ELR (cell line): ENCODE results near the gene PLIN4.
"Not testable (repeated sequence)": the region's sequence is repeated elsewhere in the genome, so short reads cannot be mapped to it uniquely, and the experiment has no call there.

Source experiments
- DNase-seq: peaks from one replicate; pipeline ENCODE4 v3.0.0-alpha.2; 2015; ENCODE audit warnings: low read depth

The PLIN4 gene

DNA sequence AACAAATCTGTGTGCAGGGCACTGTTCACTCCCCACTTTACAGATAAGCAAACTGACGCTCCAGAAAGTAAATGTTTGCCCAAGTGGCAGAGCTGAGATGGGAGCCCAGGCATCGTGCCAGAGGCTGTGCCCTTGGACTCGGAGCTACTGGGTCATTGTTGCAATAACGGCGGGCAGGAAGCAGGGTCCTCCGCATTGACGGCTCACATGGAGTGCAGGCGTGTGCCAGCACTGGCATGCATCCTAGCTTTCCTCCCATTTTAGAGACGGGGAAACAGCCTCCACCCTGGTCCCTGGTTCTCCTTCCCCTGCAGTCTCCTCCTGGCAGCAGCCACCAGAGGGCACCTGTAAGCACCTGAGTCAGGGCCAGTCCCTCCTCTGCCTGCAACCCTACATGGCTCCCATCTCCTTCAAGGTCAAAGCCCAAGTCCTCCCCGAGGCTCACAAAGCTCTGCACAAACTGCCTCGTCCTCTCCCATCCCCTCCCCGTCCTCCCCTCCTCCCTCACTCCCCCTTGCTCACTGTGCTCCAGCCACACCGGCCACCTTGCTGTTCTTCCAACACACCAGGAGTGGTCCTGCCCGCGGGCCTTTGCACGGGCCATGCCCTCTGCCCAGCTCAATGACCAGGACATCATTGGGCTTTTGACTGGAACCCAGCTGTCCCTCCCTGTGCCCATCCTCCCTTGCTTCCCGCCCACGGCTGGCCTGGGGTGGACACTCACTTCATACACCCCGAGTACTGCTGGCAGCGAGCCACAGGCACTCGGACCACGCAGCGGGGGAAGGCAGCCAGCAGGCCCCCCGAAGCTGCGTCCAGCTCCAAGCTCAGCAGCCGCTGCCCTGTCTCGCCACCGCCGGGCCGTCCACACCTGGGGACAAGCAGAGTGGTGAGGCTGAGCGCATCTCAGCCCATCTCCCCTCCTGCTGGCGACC is 29.3 kb upstream of the PLIN4 start:
- DNase-seq = peak; percentile 32

DNA sequence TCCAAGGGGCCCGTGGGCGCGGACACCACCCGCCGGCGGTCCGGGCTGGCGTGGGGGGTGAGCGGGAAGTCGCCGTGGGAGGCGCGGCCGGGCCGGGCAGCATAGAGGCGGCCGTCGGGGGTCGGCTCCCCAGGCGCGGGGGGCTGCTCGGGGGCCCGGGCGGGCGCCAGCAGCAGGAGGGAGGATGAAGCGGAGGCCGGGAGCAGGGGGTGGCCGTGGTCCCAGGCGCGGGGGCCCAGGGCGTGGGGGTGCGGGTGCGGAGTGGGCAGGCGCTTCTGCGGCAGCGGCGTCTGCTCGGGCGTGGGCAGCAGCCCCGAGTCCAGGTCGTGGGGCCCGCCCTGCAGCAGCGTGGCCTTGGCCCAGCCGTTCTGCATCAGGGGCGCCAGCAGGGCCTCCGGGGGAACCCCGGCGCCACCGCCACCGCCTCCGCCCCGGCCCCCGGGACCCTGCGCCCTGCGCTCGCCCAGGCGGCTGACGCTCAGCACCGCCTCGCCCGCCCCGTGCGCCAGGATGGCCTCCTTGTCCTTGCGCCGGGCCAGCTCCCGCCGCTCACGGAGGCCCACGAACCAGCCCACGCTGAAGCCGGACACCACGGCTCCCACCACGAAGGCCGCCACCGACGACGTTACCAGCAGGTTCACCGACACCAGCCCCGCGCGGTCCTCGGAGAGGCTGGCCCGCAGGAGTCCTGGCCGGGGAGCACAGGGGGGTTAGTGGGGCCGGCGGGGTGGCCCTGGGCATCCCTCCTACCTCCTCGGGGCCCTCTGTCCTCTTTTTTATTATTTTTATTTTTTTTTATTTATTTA is 25.8 kb upstream of the PLIN4 start:
- DNase-seq = no peak

DNA sequence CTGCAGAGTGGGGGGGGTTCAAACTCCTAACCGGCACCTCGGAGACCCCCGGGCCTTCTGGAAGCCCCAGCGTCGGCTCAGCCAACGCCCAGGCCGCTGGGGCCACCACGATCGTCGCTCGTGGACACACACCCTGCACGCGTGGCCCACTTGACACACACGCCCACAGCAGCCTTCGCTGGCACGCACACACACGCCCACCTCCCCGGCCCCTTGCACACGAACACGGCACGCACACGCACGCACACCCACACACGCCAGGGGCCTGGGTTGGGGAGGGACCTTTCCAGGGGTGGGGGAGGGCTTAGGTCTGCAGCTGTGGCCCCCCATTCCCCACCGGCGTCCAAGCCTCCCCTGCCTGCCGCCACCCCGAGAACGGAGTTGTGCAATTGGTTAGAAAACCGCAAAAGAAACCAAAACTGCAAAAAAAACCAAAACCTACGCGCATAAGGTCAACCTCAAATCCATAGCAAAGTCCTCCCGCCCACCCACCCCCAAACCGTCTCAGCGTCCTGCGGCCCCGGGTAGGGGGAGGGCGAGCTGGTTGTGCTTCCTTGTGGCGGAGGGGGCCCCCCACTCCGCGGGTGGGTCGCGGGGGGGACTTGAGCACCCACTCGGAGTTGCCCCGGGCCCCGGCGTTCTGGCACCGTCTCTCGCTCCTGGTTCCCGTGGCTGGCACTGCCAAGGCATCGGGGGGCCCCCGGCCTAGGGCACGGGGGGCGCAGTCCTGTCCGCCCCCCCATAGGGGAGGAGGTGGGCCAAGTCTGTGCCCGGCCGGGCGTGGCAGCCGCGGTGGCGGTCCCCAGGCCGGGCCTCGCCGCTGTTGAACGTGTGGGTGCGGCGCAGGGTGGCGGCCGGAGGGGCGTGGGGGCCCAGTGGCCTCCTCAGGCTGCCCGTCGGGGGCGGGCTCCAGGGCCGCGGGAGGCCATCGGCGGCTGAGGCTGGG is 24.9 kb upstream of the PLIN4 start:
- DNase-seq = no peak

DNA sequence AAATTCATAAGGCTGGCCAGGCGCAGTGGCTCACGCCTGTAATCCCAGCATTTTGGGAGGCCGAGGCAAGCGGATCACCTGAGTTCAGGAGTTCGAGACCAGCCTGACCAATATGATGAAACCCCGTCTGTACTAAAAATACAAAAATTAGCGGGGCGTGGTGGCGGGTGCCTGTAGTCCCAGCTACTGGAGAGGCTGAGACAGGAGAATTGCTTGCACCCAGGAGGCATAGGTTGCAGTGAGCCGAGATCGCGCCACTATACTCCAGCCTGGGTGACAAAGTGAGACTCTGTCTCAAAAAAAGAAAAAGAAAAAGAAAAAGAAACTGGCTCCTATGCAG is 23.5 kb upstream of the PLIN4 start:
- DNase-seq = not testable (repeated sequence)

DNA sequence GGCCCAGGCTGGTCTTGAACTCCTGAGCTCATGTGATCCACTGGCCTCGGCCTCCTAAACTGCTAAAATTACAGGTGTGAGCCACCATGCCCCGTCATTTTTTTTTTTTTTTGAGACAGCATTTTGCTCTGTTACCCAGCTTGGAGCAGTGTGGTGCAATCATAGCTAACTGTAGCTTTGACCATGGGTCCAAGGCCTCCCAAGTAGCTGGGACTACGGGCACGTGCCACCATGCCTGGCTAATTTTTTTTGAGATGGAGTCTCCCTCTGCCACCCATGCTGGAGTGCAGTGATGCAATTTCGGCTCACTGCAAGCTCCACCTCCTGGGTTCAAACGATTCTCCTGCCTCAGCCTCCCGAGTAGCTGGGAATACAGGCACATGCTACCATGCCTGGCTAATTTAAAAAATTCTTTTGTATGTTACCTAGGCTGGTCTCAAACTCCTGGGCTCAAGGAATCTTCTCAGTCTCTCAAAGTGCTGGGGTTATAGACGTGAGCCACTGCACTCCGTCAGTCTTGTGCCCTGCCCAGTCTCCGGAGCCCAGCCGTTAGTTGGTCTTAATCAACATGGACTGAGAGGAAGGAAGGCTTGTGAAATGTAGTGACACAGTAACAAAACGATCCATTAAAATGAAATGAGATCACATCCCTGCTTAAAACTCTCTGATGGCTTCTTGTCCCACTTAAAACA is 23.0 kb upstream of the PLIN4 start:
- no peak for DNase-seq

DNA sequence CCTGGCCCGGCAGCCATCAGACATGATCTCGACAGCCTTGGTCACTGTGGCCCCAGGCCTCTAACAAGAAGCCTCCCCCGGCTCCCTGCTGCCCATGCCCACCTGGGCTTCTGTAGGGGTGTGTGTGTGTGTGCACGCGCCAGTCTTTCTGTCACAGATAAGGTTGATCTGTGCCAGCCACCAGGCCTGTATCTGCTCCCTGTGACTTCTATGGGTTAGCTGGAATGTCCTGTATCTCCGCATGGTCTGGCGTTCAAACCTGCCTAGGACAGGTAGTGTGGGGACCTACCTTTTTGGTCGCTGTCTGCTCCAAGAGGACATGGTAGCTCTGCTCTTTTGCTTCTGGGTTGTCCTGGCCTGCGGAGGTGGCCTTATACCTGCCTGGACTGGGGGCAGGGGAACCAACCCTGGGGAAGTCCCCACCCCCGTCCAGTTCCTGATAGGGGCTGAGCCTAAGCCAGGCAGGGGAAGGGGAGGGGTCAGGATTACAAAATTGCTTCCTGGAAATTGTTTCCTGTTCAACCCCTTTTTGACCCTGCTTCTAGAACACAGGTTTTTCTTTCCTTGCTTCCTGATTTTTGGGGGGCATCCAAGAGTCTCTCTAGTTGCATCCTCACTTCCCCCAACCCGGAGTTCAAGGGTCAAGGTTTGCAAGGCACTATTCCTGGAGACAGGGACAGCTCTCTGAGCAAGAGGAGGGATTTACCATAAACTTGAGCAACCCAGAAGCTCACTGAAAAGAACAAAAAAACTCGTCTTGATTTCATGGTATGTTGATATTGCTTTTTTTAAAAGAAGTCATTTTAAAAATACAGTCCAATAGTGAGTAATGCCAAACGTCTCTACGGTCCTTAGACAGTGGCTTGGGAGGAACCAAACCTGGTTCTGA is 21.7 kb upstream of the PLIN4 start, which contains the start of gene LRG1:
Gene LRG1 (minus strand): TSS at position 344 of the 889 bp plus-strand sequence. CDS start 23 bp downstream, at position 321.
- no peak for DNase-seq

DNA sequence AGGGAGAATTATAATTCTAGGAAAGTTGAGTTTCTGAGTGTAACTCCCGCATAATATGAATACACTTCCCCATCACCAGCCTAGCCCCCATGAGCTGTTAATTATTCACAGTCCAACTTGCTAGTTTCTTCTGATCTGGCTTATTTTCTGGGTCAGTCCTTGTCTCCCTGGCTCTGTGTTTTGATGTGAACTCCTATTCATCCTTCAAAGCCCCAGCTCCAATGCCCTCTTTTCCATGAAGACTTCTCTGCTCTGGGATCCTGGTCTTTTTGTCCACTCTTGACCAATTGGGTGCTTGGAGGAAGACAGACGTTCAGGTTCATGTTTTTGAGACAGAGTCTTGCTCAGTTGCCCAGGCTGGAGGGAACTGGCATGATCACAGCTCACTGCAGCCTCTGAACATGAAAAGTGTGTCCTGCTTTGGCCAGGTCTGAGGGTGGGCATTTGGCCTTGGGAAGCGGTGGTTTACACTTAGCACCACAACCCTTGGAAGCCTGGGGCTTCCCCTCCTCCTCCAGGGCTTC is 20.9 kb upstream of the PLIN4 start:
- no peak for DNase-seq

DNA sequence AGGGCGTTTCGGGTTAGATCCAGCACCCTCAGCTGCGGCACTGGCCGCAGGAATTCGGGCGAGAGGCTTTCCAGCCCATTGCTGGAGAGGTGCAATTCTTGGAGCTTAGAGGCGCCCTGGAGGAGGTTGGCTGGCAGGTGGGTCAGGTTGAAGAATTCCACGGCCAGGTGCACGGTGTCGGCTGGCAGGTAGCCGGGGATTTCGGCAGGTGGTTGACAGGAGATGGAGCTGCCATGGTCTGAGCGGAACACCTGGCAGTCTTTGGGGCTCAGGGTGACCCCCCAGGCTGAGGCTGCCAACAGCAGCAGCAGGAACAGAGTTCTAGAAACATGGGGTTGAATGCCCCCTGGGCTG is 20.3 kb upstream of the PLIN4 start:
- DNase-seq = no peak

DNA sequence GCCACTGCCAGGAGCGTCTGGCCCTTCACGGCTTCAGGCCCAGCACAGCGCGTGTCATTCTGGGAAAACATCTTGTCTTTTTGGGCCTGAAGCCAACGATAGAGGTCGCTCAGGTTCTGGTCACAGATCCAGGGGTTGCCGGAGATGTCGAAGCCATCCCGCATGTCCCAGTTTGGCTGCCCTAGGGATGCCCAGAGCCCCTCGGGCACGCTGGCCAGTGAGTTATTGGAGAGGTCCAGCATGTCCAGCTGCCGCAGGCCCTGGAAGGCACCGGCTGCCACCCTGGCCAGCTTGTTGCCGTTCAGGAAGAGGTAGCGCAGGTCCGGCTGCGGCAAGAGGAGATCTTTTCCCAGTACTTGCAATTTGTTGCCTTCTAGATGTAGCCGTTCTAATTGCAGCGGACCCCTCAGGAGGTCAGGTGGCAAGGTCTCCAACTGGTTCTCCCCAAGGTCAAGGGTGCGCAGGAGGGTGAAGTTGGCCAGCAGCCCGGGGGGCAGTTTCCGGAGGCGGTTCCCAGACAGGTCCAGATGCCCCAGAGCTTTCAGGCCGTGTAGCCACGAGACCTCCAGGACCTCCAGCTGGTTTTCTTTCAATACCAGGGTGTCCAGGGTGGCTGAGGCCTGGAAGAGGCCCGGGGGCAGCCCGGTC is 19.8 kb upstream of the PLIN4 start:
- no peak for DNase-seq

DNA sequence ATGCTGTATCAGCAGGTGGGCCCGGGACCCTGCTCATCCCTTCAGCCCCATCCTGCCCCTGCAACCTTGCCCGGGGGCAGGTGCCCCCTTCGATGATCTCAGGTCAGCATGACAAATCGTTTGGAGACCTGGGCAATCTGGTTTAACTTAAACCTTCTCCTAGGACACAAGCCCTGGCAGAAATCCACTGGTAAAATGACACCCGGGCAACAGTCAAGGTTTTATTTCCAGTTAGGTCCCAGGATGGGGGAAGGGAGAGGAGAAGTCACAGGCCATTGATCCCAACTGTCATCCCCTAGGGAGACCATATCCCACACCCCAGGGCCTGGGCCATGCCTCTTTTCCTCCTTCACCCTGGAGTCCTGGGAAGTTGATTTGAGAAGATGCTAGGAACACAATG is 18.5 kb upstream of the PLIN4 start:
- no peak for DNase-seq

DNA sequence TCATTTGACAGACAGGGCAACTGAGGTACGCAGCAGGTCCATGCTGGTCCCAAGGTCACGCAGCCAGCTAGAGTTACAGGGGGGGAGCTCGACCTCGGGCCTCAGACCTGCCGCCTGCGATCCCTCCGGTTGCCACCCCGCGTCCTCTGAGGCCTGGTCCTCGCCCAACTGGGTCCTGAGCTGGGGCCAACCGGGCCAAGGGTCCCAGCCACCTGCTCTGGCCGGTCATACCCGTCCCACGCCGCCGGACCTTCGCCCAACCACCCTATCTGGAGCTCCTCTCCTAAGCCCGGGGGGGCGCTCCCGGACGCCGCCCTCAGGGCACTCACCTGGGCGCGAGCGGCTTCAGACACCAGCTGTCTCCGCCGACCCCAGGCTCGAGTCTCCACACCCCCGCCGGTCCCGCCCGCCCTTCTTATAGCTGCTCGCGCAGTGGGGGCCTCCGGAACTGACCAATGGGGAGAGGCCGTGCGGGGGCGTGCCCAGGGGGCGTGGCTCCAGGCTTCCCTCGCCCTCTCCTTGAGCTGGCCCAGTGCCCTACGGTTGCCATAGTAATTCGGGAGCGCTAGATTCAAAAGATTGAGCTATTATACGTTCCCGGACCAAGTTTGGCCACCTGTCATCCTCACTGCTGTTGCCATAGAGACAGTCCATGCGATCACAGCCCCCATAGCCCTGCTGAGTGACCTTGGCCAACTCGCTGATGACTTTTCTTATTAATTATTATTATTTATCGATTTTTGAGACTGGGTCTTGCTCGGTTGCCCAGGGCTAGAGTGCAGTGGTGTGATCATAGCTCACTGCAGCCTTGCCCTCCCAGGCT is 16.8 kb upstream of the PLIN4 start, which contains the start of gene PLIN5:
Gene PLIN5 (minus strand): TSS at position 389 of the 823 bp plus-strand sequence. CDS start 1,150 bp downstream, outside the sequence.
- DNase-seq = peak; percentile 65

DNA sequence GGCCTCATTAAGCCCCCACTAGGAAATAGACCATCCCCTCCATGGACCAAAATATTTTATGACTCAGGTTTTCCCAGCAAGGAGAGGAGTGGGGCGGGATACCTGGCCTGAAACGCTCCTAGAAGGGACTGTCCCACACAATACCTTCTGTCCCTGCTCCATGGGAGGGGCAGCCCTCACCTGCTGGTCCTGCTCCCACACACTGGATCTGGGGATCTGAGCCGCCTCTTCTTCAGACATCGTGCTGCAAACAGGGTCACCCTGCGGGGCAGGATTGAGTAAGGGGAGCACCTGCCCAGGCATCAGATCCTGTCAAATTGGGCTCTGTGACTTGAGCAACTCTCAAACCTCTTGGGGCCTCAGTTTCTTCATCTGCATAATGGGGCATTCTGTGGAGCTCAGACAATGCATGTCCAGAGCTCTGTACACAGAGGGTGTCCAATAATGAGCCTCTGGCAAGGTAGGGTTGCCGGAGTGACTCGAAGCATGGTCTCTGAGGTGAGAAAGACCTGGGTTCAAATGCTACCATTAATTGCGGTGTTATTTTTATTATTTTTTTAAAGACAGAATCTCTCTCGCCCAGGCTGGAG is 15.6 kb upstream of the PLIN4 start:
- no peak for DNase-seq

DNA sequence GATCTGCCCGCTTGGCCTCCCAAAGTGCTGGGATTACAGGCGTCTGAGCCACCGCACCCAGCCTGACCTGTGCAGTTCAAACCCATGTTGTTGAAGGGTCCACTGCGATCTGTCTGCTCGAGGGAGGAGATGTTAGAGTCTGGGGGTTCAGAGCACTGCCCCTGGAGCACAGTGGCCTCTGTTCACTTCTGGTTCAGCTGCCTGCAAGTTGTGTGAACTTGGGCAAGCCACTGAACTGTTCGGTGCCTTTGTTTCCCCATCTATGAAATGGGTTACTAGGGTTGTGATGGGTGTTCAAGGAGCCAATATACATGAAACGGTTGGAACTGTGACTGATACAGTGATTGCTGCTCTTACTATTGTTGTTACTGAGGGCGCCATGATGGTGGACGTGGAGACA is 15.0 kb upstream of the PLIN4 start:
- no peak for DNase-seq

DNA sequence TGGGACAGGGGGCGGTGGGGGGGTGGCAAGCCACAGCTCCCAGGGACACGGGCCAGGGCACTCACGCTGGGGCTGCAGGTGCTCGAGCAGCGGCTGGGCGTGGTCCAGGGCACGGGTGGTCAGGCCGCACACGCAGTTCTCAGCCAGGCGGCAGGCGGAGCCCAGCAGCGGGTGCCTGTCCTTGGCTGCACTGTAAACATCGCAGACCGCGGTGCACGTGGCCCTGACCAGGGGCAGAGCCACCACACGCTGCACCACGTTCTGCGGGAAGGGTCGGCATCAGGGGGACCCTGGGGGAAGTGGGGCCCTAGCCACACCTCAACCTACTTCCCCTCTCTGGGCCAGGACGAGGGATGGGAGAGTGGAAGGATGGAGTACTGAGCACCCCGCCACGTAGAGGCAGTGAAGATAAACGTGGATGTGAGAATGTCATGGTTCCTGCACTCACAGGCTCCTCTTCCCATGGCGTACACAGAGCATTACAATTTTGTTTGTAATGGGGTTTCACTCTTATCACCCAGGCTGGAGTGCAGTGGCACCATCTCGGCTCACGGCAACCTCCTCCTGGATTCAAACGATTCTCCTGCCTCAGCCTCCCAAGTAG is 13.4 kb upstream of the PLIN4 start:
- DNase-seq = no peak

DNA sequence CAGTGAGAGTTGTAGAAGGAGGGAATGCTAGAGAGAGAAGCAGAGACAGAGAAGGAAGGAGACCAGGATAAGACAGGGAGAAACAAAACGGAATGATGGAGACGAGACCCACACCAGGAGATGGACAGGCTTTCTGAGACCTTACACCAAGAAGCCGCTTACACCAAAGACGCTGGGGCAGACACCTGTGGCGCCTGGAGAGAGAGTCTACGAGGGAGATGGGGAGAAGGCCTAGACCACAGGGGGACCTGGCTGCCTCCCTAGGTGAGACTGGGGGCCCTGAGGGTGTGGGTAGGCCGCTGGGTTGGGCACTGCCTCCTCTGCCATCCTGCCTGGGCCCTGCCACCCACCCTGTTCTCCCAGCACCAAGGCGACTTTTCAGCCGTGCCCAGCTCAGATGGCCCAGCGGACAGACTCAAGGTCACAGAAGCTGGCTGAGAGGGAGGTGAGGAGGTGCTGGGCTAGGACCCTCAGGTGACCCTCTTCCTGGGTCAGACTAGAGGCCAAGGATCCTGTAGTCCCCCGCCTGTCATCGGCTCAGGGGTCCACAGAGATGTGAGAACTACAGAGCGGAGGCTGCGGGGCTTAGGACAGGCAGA is 11.7 kb upstream of the PLIN4 start:
- DNase-seq = no peak

DNA sequence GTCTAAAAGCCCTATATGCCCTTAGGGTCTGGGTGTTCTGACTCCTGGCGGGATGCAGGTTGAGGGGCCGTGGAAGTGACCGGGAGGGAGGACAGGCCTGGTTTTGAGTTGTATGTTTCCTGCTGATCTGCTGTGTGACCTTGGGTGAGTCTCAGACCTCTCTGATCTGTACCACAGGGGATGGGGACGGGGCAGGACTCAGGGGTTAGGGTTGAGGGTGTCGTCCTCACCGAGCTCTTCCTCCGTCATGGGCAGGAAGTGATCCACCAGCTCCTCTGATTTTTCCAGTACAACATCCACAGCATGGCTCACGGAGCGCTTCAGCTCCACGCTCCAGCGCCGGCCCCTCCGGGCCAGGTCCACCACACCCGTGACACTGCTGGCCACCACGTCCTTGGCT is 10.6 kb upstream of the PLIN4 start:
- DNase-seq = no peak

DNA sequence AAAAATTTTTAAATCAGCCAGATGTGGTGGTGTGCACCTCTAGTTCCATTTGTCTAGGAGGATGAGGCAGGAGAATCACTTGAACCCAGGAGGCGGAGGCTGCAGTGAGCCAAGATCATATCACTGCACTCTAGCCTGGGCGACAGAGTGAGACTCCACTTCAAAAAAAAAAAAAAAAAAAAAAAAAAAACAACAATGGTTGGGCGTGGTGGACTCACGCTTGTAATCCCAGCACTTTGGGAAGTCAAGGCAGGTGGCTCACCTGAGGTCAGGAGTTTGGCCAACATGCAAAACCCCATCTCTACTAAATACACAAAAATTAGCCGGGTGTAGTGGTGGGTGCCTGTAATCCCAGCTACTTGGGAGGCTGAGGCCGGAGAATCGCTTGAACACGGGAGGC is 9.1 kb upstream of the PLIN4 start:
- not testable (repeated sequence) for DNase-seq
